ENCODE results near the gene CDY2A. TPM values are rescaled to one million over a fixed set of nuclear protein-coding genes. Genes with fewer than 3 reads are reported as not detected.
"Not testable (repeated sequence)": the region's sequence is repeated elsewhere in the genome, so short reads cannot be mapped to it uniquely, and the experiment has no call there.

The CDY2A gene
- total RNA-seq, result not detected

- DNase-seq, result not testable (repeated sequence)
Measured at GRCh38 chrY:18025487-18025886, at the start of gene CDY2A. Gene CDY2A (plus strand): TSS chrY:18025787. CDS start chrY:18026115, 328 bp downstream.

GRCh38 chrY:17997586-17997985, 28.0 kb upstream of the CDY2A start:
- DNase-seq, result not testable (repeated sequence)

- not testable (repeated sequence) for DNase-seq
Measured at GRCh38 chrY:17998266-17998665, 27.3 kb upstream of the CDY2A start.

GRCh38 chrY:18023897-18024296, 1.7 kb upstream of the CDY2A start:
- DNase-seq, result not testable (repeated sequence)

- not testable (repeated sequence) for DNase-seq
Measured at GRCh38 chrY:18028845-18029244, 3.3 kb downstream of the CDY2A start.

- DNase-seq, result not testable (repeated sequence)
Measured at GRCh38 chrY:18030178-18030577, 4.6 kb downstream of the CDY2A start.

GRCh38 chrY:18034100-18034814, 8.7 kb downstream of the CDY2A start:
- DNase-seq, result not testable (repeated sequence)

- not testable (repeated sequence) for DNase-seq
Measured at GRCh38 chrY:18034864-18035263, 9.3 kb downstream of the CDY2A start.

- DNase-seq, result not testable (repeated sequence)
Measured at GRCh38 chrY:18044990-18045389, 19.4 kb downstream of the CDY2A start.

- DNase-seq, result not testable (repeated sequence)
Measured at GRCh38 chrY:18048149-18049040, 22.8 kb downstream of the CDY2A start.

- DNase-seq, result not testable (repeated sequence)
Measured at GRCh38 chrY:18049061-18049460, 23.5 kb downstream of the CDY2A start.

GRCh38 chrY:18056473-18056872, 30.9 kb downstream of the CDY2A start:
- not testable (repeated sequence) for DNase-seq

- not testable (repeated sequence) for DNase-seq
Measured at GRCh38 chrY:18073464-18073863, 47.9 kb downstream of the CDY2A start.

Other genes with a start within 250 kb of the CDY2A start
- gene CDY2B, start 145.6 kb upstream of the CDY2A start, total RNA-seq, result not detected

All from tongue (tissue), 2 donors.